Effector memory CD8-positive, alpha-beta T cell (primary cell): Measurements from ENCODE around the gene SYT5.
A peak's percentile ranks its signal among the peaks of the same experiment; 100 is the strongest.
"Not testable (repeated sequence)": the region's sequence is repeated elsewhere in the genome, so short reads cannot be mapped to it uniquely, and the experiment has no call there.

Experiments
- ATAC-seq: fragments of 150-1000 bp; cut with Tn5 transposase; replicated peaks from 2 replicates; pipeline ENCODE4 v1.10.0; 2021; ENCODE audit warnings: mild to moderate bottlenecking, moderate library complexity
- DNase-seq, 3 experiments: peaks; one replicate each; pipeline ENCODE4 v3.0.0; 2021
- H3K27ac Mint-ChIP-seq, 2 donors: one replicate each; pipeline ENCODE4 v1.8.0; 2022; ENCODE audit warnings: mild to moderate bottlenecking in 2 of 2, mixed read lengths in 2 of 2, moderate library complexity in 2 of 2
- H3K27me3 Mint-ChIP-seq, 2 donors: one replicate each; pipeline ENCODE4 v1.8.0; 2022; ENCODE audit warnings: mixed read lengths in 2 of 2
- H3K36me3 Mint-ChIP-seq: one replicate; pipeline ENCODE4 v1.8.0; 2022; ENCODE audit warnings: mild to moderate bottlenecking, moderate library complexity, mixed read lengths; ENCODE audit not compliant: insufficient read depth
- H3K4me1 Mint-ChIP-seq, 2 donors: one replicate each; pipeline ENCODE4 v1.8.0; 2022; ENCODE audit warnings: low read depth in 2 of 2, mixed read lengths in 2 of 2
- H3K4me3 Mint-ChIP-seq, 2 donors: one replicate each; pipeline ENCODE4 v1.8.0; 2022; ENCODE audit warnings: mild to moderate bottlenecking in 2 of 2, mixed read lengths in 2 of 2, moderate library complexity in 2 of 2
- H3K9me3 Mint-ChIP-seq, 2 donors: one replicate each; pipeline ENCODE4 v1.8.0; 2022; ENCODE audit warnings: mixed read lengths in 2 of 2

Gene SYT5

GRCh38 chr19:55173186-55173713, 6.8 kb downstream of the SYT5 start:
- DNase-seq (no peak), ATAC-seq (no peak)
- peaks cover 66 to 98% of the 10 kb centered on the region in 2 donors for H3K27me3 Mint-ChIP-seq
- peaks cover 5% of the 10 kb centered on the region for H3K36me3 Mint-ChIP-seq
- H3K4me3 Mint-ChIP-seq = peak overlapping the region; percentile 73 to 79
- H3K4me1 Mint-ChIP-seq = peaks cover 10 to 19% of the 10 kb centered on the region in 2 donors
- peaks cover 0 to 2% of the 10 kb centered on the region in 2 donors for H3K9me3 Mint-ChIP-seq
- no peak overlapping the region for H3K27ac Mint-ChIP-seq

- peaks cover 0 to 2% of the 10 kb centered on the region in 2 donors for H3K9me3 Mint-ChIP-seq
- peaks cover 66 to 98% of the 10 kb centered on the region in 2 donors for H3K27me3 Mint-ChIP-seq
- DNase-seq = no peak
Measured at GRCh38 chr19:55172741-55173140, 7.3 kb downstream of the SYT5 start.

GRCh38 chr19:55172318-55172717, 7.8 kb downstream of the SYT5 start:
- peaks cover 66 to 98% of the 10 kb centered on the region in 2 donors for H3K27me3 Mint-ChIP-seq
- ATAC-seq, H3K36me3 Mint-ChIP-seq, H3K9me3 Mint-ChIP-seq, H3K27ac Mint-ChIP-seq, DNase-seq: not testable (repeated sequence)
- peaks cover 11 to 19% of the 10 kb centered on the region in 2 donors for H3K4me1 Mint-ChIP-seq
- H3K4me3 Mint-ChIP-seq = peak overlapping the region; percentile 73 to 79

More at GRCh38 chr19:55172741-55173140, 7.3 kb downstream of the SYT5 start:
- H3K36me3 Mint-ChIP-seq = peaks cover 1% of the 10 kb centered on the region
- H3K27ac Mint-ChIP-seq = no peak overlapping the region
- peaks cover 10 to 19% of the 10 kb centered on the region in 2 donors for H3K4me1 Mint-ChIP-seq
- H3K4me3 Mint-ChIP-seq = peak overlapping the region; percentile 73 to 79
- no peak for ATAC-seq

GRCh38 chr19:55171440-55171839, 8.6 kb downstream of the SYT5 start:
- peaks cover 18 to 27% of the 10 kb centered on the region in 2 donors for H3K4me1 Mint-ChIP-seq
- peaks cover 69 to 98% of the 10 kb centered on the region in 2 donors for H3K27me3 Mint-ChIP-seq
- peak overlapping the region; percentile 73 to 79 for H3K4me3 Mint-ChIP-seq
- no peak overlapping the region for H3K27ac Mint-ChIP-seq
- peaks cover 0 to 4% of the 10 kb centered on the region in 2 donors for H3K9me3 Mint-ChIP-seq
- DNase-seq = no peak
- no peak for ATAC-seq
- peaks cover 4% of the 10 kb centered on the region for H3K36me3 Mint-ChIP-seq

GRCh38 chr19:55169136-55169535, 11.0 kb downstream of the SYT5 start:
- Mint-ChIP-seq H3K27ac (no peak overlapping the region), H3K36me3 (peaks cover 7% of the 10 kb centered on the region), H3K4me1 (peaks cover 18 to 25% of the 10 kb centered on the region in 2 donors), H3K27me3 (peaks cover 76 to 96% of the 10 kb centered on the region in 2 donors), H3K4me3 (no peak overlapping the region), H3K9me3 (peaks cover 0 to 5% of the 10 kb centered on the region in 2 donors)
- DNase-seq (no peak), ATAC-seq (no peak)

GRCh38 chr19:55166530-55167268, 13.4 kb downstream of the SYT5 start, which contains the start of gene DNAAF3:
DNAAF3 (minus strand) TSS chr19:55166613; CDS start chr19:55166413, 200 bp downstream.
- peaks cover 10 to 11% of the 10 kb centered on the region in 2 donors for H3K4me1 Mint-ChIP-seq
- peaks cover 53 to 79% of the 10 kb centered on the region in 2 donors for H3K27me3 Mint-ChIP-seq
- DNase-seq (peak; percentile 25 to 35 (median 29)), ATAC-seq (peak; percentile 61)
- peaks cover 0 to 3% of the 10 kb centered on the region in 2 donors for H3K9me3 Mint-ChIP-seq
- H3K4me3 Mint-ChIP-seq = peak within 1 kb of the TSS; percentile 40 to 41
- H3K27ac Mint-ChIP-seq = peak within 1 kb of the TSS in 1 of 2 donors; percentile 80
- peaks cover 7% of the 10 kb centered on the region for H3K36me3 Mint-ChIP-seq

- peaks cover 7% of the 10 kb centered on the region for H3K36me3 Mint-ChIP-seq
- ATAC-seq = peak; percentile 61
- peaks cover 48 to 73% of the 10 kb centered on the region in 2 donors for H3K27me3 Mint-ChIP-seq
- peak overlapping the region in 1 of 2 donors; percentile 80 for H3K27ac Mint-ChIP-seq
- H3K4me1 Mint-ChIP-seq = peaks cover 10 to 11% of the 10 kb centered on the region in 2 donors
- DNase-seq = no peak
- H3K4me3 Mint-ChIP-seq = peak overlapping the region in 1 of 2 donors; percentile 41
- H3K9me3 Mint-ChIP-seq = peaks cover 0 to 3% of the 10 kb centered on the region in 2 donors
Measured at GRCh38 chr19:55165952-55166529, 14.0 kb downstream of the SYT5 start.

GRCh38 chr19:55161571-55162322, 18.3 kb downstream of the SYT5 start:
- Mint-ChIP-seq H3K9me3 (peaks cover 0 to 5% of the 10 kb centered on the region in 2 donors), H3K27ac (no peak overlapping the region), H3K4me1 (peaks cover 11 to 13% of the 10 kb centered on the region in 2 donors), H3K4me3 (no peak overlapping the region), H3K36me3 (peaks cover 6% of the 10 kb centered on the region), H3K27me3 (peaks cover 54 to 76% of the 10 kb centered on the region in 2 donors)
- ATAC-seq (no peak), DNase-seq (no peak)

GRCh38 chr19:55160986-55161365, 19.1 kb downstream of the SYT5 start:
- DNase-seq (no peak), ATAC-seq (no peak)
- H3K27ac Mint-ChIP-seq = no peak overlapping the region
- H3K4me1 Mint-ChIP-seq = peaks cover 7 to 9% of the 10 kb centered on the region in 2 donors
- no peak overlapping the region for H3K4me3 Mint-ChIP-seq
- H3K27me3 Mint-ChIP-seq = peaks cover 46 to 76% of the 10 kb centered on the region in 2 donors
- peaks cover 0 to 2% of the 10 kb centered on the region in 2 donors for H3K9me3 Mint-ChIP-seq
- peaks cover 6% of the 10 kb centered on the region for H3K36me3 Mint-ChIP-seq

GRCh38 chr19:55160128-55160985, 19.7 kb downstream of the SYT5 start:
- Mint-ChIP-seq H3K36me3 (peaks cover 3% of the 10 kb centered on the region), H3K9me3 (peaks cover 0 to 2% of the 10 kb centered on the region in 2 donors), H3K4me3 (peak overlapping the region; percentile 17 to 38), H3K27ac (peak overlapping the region in 1 of 2 donors; percentile 66), H3K4me1 (peaks cover 7 to 9% of the 10 kb centered on the region in 2 donors), H3K27me3 (peaks cover 40 to 71% of the 10 kb centered on the region in 2 donors)
- DNase-seq = peak; percentile 78 to 80 (median 79)
- peak; percentile 96 for ATAC-seq

- Mint-ChIP-seq H3K4me1 (peaks cover 13 to 14% of the 10 kb centered on the region in 2 donors), H3K36me3 (peaks cover 3% of the 10 kb centered on the region), H3K9me3 (peaks cover 0 to 2% of the 10 kb centered on the region in 2 donors), H3K27me3 (peaks cover 31 to 67% of the 10 kb centered on the region in 2 donors), H3K27ac (peak overlapping the region in 1 of 2 donors; percentile 66), H3K4me3 (no peak overlapping the region)
- DNase-seq (no peak), ATAC-seq (no peak)
Measured at GRCh38 chr19:55158848-55159749, 21.0 kb downstream of the SYT5 start.
